Osteoblast (primary cell): ENCODE measurements around the gene CIAO3. TPM values are rescaled to one million over a fixed set of nuclear protein-coding genes. Genes with fewer than 3 reads are reported as not detected.

Experiments used
- DNase-seq: peaks from one replicate; pipeline ENCODE4 v3.0.0; 2011; ENCODE audit warnings: low spot score, mixed read lengths; ENCODE audit not compliant: insufficient read length; ENCODE audit errors: missing footprints
- H2AFZ ChIP-seq: 2 replicates; pipeline ENCODE4 v1.6.0; 2011; ENCODE audit warnings: mild to moderate bottlenecking, low read length
- H3K27ac ChIP-seq: 2 replicates; pipeline ENCODE4 v1.5.1; 2011; ENCODE audit warnings: mild to moderate bottlenecking, low read depth, low read length, moderate library complexity
- H3K27me3 ChIP-seq: 2 replicates; pipeline ENCODE4 v1.6.0; 2012; ENCODE audit warnings: mild to moderate bottlenecking, control low read depth, inconsistent platforms, low read length, moderate library complexity; ENCODE audit not compliant: insufficient read depth
- H3K36me3 ChIP-seq: 2 replicates; pipeline ENCODE4 v1.5.1; 2011; ENCODE audit warnings: mild to moderate bottlenecking, low read length, control low read depth, moderate library complexity; ENCODE audit not compliant: insufficient read depth
- H3K4me1 ChIP-seq: 2 replicates; pipeline ENCODE4 v1.5.1; 2011; ENCODE audit warnings: mild to moderate bottlenecking, low read length, control low read depth, moderate library complexity; ENCODE audit not compliant: insufficient read depth
- H3K4me2 ChIP-seq: 2 replicates; pipeline ENCODE4 v1.6.0; 2011; ENCODE audit warnings: mild to moderate bottlenecking, low read length; ENCODE audit not compliant: insufficient read depth
- H3K4me3 ChIP-seq: fragments of 200-600 bp; sonication (generic); 3 replicates; pipeline ENCODE4 v1.5.1; 2012; ENCODE audit warnings: mild to moderate bottlenecking, low read length, inconsistent platforms; ENCODE audit not compliant: insufficient read depth
- H3K79me2 ChIP-seq: 2 replicates; pipeline ENCODE4 v1.6.0; 2012; ENCODE audit warnings: mild to moderate bottlenecking, low read length, control low read depth, inconsistent platforms; ENCODE audit not compliant: insufficient read depth
- H3K9me3 ChIP-seq: 2 replicates; pipeline ENCODE4 v1.5.1; 2011; ENCODE audit warnings: low read depth, low read length, control low read depth
- H4K20me1 ChIP-seq: 2 replicates; pipeline ENCODE4 v1.6.0; 2012; ENCODE audit warnings: mild to moderate bottlenecking, low read length, control low read depth; ENCODE audit not compliant: insufficient read depth
- total RNA-seq: library from RNA; depleted of rRNA; stranded (reverse); fragments of >200 nt; gene quantifications from 2 replicates; pipeline ENCODE4 v1.2.3, GENCODE V29; 2012
- TF ChIP-seq, protein P1 (sequence below): IDR thresholded peaks from 2 replicates; pipeline ENCODE4 v1.5.1; 2011; ENCODE audit warnings: mild to moderate bottlenecking, low read depth, low read length, moderate library complexity; ENCODE audit errors: extremely low read depth

The CIAO3 gene
- total RNA-seq, 1 donor = 32.2 TPM

DNA sequence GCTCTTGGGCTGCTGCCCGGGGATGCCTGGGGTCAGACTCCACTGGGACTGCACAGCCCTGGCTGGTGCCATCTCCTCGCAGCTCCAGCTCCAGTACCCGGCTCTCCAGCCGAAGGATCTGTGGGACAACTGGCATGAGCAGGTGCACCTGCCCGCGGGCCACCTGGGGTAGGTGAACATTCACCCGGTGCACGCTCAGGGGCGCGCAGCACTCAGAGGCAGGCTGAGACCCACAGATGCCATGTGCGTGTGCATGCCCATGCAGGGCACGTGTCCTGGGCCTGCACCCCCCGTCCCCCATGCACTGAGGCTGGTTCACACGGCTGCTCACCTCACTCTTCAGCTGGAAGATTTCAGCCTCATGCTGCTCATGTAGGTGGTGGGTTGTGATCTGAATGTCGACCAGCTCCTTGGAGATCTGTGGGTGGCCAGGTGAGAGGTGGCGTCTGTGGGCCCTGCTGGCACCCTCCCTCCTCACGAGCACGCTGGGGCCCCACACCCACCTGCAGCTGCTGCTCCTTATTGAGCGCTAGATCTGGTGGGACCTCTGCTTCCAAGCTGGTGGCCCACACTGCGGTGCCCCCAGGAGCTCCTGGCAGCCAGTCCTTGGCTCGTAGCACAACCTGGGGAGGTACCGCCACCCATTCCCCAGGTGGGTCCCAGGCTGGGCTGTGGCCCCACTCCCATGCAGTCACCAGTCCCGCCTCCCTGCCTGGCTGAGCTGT, 15.2 kb downstream of the CIAO3 start:
- no peak overlapping the region for H2AFZ ChIP-seq
- no peaks in the 10 kb centered on the region for H3K79me2 ChIP-seq
- H3K4me3 ChIP-seq = no peak overlapping the region
- H3K36me3 ChIP-seq = no peaks in the 10 kb centered on the region
- TF ChIP-seq, protein P1, sequence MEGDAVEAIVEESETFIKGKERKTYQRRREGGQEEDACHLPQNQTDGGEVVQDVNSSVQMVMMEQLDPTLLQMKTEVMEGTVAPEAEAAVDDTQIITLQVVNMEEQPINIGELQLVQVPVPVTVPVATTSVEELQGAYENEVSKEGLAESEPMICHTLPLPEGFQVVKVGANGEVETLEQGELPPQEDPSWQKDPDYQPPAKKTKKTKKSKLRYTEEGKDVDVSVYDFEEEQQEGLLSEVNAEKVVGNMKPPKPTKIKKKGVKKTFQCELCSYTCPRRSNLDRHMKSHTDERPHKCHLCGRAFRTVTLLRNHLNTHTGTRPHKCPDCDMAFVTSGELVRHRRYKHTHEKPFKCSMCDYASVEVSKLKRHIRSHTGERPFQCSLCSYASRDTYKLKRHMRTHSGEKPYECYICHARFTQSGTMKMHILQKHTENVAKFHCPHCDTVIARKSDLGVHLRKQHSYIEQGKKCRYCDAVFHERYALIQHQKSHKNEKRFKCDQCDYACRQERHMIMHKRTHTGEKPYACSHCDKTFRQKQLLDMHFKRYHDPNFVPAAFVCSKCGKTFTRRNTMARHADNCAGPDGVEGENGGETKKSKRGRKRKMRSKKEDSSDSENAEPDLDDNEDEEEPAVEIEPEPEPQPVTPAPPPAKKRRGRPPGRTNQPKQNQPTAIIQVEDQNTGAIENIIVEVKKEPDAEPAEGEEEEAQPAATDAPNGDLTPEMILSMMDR = no peak
- H3K4me2 ChIP-seq = no peak overlapping the region
- no peaks in the 10 kb centered on the region for H3K9me3 ChIP-seq
- peaks cover 7% of the 10 kb centered on the region for H4K20me1 ChIP-seq
- no peak overlapping the region for H3K27ac ChIP-seq
- H3K4me1 ChIP-seq = peaks cover 8% of the 10 kb centered on the region
- DNase-seq = no peak
- H3K27me3 ChIP-seq = no peaks in the 10 kb centered on the region

DNA sequence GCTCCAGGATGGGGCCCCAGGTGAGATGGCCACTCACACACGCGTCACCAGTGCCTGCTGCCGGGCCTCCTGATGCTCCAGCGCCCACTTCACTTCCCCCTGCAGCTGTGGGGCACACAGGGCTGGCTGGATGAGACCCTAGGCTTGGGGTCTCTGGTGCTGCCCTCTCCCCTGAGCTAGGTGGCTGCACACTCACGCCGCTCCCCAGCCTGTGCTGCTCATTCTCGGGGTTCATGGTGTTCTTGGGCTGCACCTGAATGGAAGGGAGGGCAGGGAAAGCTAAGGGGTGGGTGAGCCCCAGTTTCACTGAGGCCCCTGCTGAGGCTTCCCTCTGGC, 15.8 kb downstream of the CIAO3 start:
- H3K4me2 ChIP-seq = no peak overlapping the region
- H3K36me3 ChIP-seq = no peaks in the 10 kb centered on the region
- no peaks in the 10 kb centered on the region for H3K27me3 ChIP-seq
- no peak overlapping the region for H3K27ac ChIP-seq
- H3K4me3 ChIP-seq = no peak overlapping the region
- H4K20me1 ChIP-seq = peaks cover 7% of the 10 kb centered on the region
- H2AFZ ChIP-seq = no peak overlapping the region
- no peak for DNase-seq
- H3K9me3 ChIP-seq = no peaks in the 10 kb centered on the region
- peaks cover 14% of the 10 kb centered on the region for H3K4me1 ChIP-seq
- no peaks in the 10 kb centered on the region for H3K79me2 ChIP-seq
- TF ChIP-seq, protein P1 = no peak

DNA sequence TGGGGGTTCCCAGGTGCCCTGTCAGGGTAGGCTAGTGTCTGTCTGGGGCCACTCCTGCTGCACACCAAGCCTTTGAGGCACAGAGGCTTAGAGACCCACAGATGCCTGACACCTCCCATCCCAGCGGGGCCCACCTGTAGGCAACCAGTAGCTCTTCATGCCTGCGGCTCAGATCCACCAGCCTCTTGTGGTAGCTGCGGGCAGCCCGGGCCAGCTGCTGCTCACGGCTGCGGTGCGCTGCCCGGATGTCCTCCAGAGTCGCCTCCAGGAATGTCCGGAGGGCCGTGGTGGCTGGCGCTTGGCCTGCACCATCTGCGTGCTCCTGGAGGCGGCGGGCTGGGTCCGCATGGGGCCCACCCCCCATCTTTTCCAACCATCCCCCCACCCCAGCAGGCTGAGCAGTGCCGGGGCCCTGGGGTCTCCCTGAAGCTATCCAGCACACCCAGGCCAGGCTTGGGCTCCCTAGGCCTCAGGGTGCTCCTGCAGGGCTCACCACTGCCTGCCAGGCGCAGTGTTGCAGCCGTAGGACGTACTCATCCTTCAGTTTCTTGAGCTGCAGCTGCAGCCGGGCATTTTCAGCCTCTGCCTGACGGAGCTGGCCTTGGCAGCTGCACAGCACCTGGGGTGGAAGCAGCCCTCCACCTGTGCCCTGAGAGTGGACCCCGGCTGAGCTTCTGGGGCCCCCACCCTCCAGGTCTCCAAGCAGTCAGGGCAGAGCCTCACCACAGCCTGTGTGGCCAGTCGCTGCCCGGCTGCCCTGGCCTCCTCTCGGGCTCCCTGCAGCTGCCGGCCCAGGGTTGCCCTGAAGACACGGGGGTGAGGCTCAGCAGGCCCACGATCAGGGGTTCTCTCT, 16.4 kb downstream of the CIAO3 start:
- TF ChIP-seq, protein P1 = no peak
- Histone ChIP-seq H3K4me2 (no peak overlapping the region), H3K79me2 (no peaks in the 10 kb centered on the region), H3K4me3 (no peak overlapping the region), H3K4me1 (peaks cover 16% of the 10 kb centered on the region), H2AFZ (no peak overlapping the region), H3K27ac (no peak overlapping the region), H3K27me3 (no peaks in the 10 kb centered on the region), H4K20me1 (peaks cover 7% of the 10 kb centered on the region), H3K9me3 (no peaks in the 10 kb centered on the region), H3K36me3 (no peaks in the 10 kb centered on the region)
- DNase-seq = no peak

DNA sequence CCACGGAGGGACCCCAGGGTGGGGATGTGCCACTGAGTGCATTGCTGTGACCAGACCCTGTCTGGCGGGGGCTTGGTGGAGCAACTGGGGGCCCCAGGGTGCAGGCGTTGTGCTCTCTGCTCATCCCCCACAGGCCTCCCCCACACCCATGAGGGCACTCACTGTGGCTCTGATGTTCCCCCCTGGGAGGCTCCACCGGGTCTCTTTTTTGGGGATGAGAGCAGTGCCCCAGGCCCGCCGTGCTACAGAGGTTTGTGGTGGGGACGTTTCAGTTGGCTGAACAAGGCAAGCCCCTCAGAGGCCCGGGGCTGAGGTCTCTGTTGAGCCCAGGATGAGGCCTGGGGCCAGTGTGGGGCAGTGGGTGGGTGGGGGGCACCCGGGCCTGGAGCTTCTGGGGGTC, 17.1 kb downstream of the CIAO3 start:
- Histone ChIP-seq H3K9me3 (no peaks in the 10 kb centered on the region), H4K20me1 (peaks cover 7% of the 10 kb centered on the region), H3K4me1 (peaks cover 16% of the 10 kb centered on the region), H2AFZ (no peak overlapping the region), H3K27ac (no peak overlapping the region), H3K4me2 (no peak overlapping the region), H3K79me2 (no peaks in the 10 kb centered on the region), H3K27me3 (no peaks in the 10 kb centered on the region), H3K4me3 (no peak overlapping the region), H3K36me3 (no peaks in the 10 kb centered on the region)
- DNase-seq = no peak
- TF ChIP-seq, protein P1 = no peak
